Measurements from ENCODE around the gene NCEH1.
"Not testable (repeated sequence)": the region's sequence is repeated elsewhere in the genome, so short reads cannot be mapped to it uniquely, and the experiment has no call there.

The NCEH1 gene

GRCh38 chr3:172705170-172705569, 5.7 kb downstream of the NCEH1 start:
- no peak for DNase-seq

- no peak for DNase-seq
Measured at GRCh38 chr3:172704001-172704400, 6.9 kb downstream of the NCEH1 start.

GRCh38 chr3:172702731-172703130, 8.1 kb downstream of the NCEH1 start:
- DNase-seq: not testable (repeated sequence)

- DNase-seq: no peak
Measured at GRCh38 chr3:172702256-172702655, 8.6 kb downstream of the NCEH1 start.

- DNase-seq: no peak
Measured at GRCh38 chr3:172701751-172702150, 9.1 kb downstream of the NCEH1 start.

- no peak for DNase-seq
Measured at GRCh38 chr3:172700936-172701455, 9.9 kb downstream of the NCEH1 start.

- no peak for DNase-seq
Measured at GRCh38 chr3:172700256-172700655, 10.6 kb downstream of the NCEH1 start.

GRCh38 chr3:172699031-172699430, 11.8 kb downstream of the NCEH1 start:
- no peak for DNase-seq

- DNase-seq: no peak
Measured at GRCh38 chr3:172698631-172699030, 12.2 kb downstream of the NCEH1 start.

GRCh38 chr3:172697558-172697957, 13.3 kb downstream of the NCEH1 start:
- no peak for DNase-seq

- DNase-seq: no peak
Measured at GRCh38 chr3:172696357-172696756, 14.5 kb downstream of the NCEH1 start.

GRCh38 chr3:172694573-172695246, 16.2 kb downstream of the NCEH1 start:
- DNase-seq: no peak

- DNase-seq: no peak
Measured at GRCh38 chr3:172692751-172693338, 18.0 kb downstream of the NCEH1 start.

- DNase-seq: no peak
Measured at GRCh38 chr3:172690936-172691335, 19.9 kb downstream of the NCEH1 start.

- DNase-seq: no peak
Measured at GRCh38 chr3:172688588-172688987, 22.3 kb downstream of the NCEH1 start.

- DNase-seq: no peak
Measured at GRCh38 chr3:172687501-172687900, 23.4 kb downstream of the NCEH1 start.

GRCh38 chr3:172685331-172686214, 25.3 kb downstream of the NCEH1 start:
- DNase-seq: no peak

GRCh38 chr3:172680684-172681083, 30.2 kb downstream of the NCEH1 start:
- no peak for DNase-seq

GRCh38 chr3:172679599-172679998, 31.3 kb downstream of the NCEH1 start:
- DNase-seq: no peak

GRCh38 chr3:172678068-172678467, 32.8 kb downstream of the NCEH1 start:
- DNase-seq: no peak

- DNase-seq: no peak
Measured at GRCh38 chr3:172676196-172676922, 34.5 kb downstream of the NCEH1 start.

- DNase-seq: no peak
Measured at GRCh38 chr3:172675441-172676193, 35.2 kb downstream of the NCEH1 start.
